Gastrocnemius medialis (tissue), 4 donors: ENCODE results near the gene CDKL1. TPM values are rescaled to one million over a fixed set of nuclear protein-coding genes. Genes with fewer than 3 reads are reported as not detected.

Source experiments
- ATAC-seq, 2 donors: fragments of 150-250 bp; one replicate each; pipeline ENCODE4 v1.9.1; 2016
- DNase-seq, 2 donors: peaks; one replicate each; pipeline ENCODE4 v3.0.0-alpha.2; 2019
- H3K27ac ChIP-seq, 4 donors: fragments of 200-600 bp; sonication (generic); 1 replicate in 1 of 4; 2 replicates in 3 of 4; pipeline ENCODE4 v1.5.1; 2016 to 2018; ENCODE audit warnings: mild to moderate bottlenecking in 2 of 4, moderate library complexity in 1 of 4
- H3K27me3 ChIP-seq, 3 donors: fragments of 200-600 bp; sonication (generic) in 2 of 3; 1 replicate in 1 of 3; 2 replicates in 2 of 3; pipeline versions ENCODE4 v1.5.1 to v1.6.0; 2016 to 2019; ENCODE audit warnings: mild to moderate bottlenecking in 1 of 3, moderate library complexity in 1 of 3
- H3K36me3 ChIP-seq, 2 donors: fragments of 200-600 bp; sonication (generic) in 1 of 2; one replicate each; pipeline ENCODE4 v1.5.1; 2017 to 2018
- H3K4me1 ChIP-seq, 2 donors: fragments of 200-600 bp; sonication (generic) in 1 of 2; one replicate each; pipeline ENCODE4 v1.5.1; 2016 to 2017; ENCODE audit warnings: mild to moderate bottlenecking in 2 of 2
- H3K4me3 ChIP-seq, 4 donors: fragments of 200-600 bp; sonication (generic) in 3 of 4; 1 replicate in 1 of 4; 2 replicates in 3 of 4; pipeline ENCODE4 v1.5.1; 2016 to 2019; ENCODE audit warnings: mild to moderate bottlenecking in 2 of 4
- H3K9me3 ChIP-seq, 3 donors: fragments of 200-600 bp; sonication (generic) in 2 of 3; 1 replicate in 1 of 3; 2 replicates in 2 of 3; pipeline ENCODE4 v1.5.1; 2016 to 2019
- POLR2A ChIP-seq, 2 donors: fragments of 450-650 bp; IDR thresholded peaks; one replicate each; pipeline ENCODE4 v1.6.1; 2017; ENCODE audit warnings: antibody characterized with exemption in 2 of 2, mild to moderate bottlenecking in 2 of 2, moderate library complexity in 2 of 2
- in situ Hi-C, 4 donors: fragments of 200-750 bp; cut with MboI; loops; one replicate each; pipeline versions ENCODE4 v1.15.0 to v1.8.0; 2017; ENCODE audit warnings: low sequenced_read_pairs in 4 of 4
- intact Hi-C: fragments of 100-400 bp; cut with DNase I; formaldehyde crosslinking; loops from one replicate; pipeline ENCODE4 v1.15.1; 2023; ENCODE audit warnings: low total_unique reads
- total RNA-seq, 4 donors: library from RNA; depleted of rRNA; stranded (reverse); fragments of >200 nt; gene quantifications; one replicate each; pipeline versions ENCODE4 v1.1.0 to v1.2.3, GENCODE V29; 2016
- TF ChIP-seq, protein P1 (sequence below), 5 experiments: fragments of 450-650 bp in 3 of 5; fragments of 200-600 bp in 2 of 5; sonication (generic) in 2 of 5; IDR thresholded peaks in 4 of 5; conservative IDR thresholded peaks in 1 of 5; 1 replicate in 4 of 5; 2 replicates in 1 of 5; pipeline ENCODE4 v1.5.1; 2016 to 2019; ENCODE audit warnings: antibody characterized with exemption in 5 of 5, mild to moderate bottlenecking in 3 of 5, moderate library complexity in 3 of 5

CDKL1 gene
- total RNA-seq, 4 donors from 2014 or later: 0.59 to 2.0 (median 1.4) TPM

DNA sequence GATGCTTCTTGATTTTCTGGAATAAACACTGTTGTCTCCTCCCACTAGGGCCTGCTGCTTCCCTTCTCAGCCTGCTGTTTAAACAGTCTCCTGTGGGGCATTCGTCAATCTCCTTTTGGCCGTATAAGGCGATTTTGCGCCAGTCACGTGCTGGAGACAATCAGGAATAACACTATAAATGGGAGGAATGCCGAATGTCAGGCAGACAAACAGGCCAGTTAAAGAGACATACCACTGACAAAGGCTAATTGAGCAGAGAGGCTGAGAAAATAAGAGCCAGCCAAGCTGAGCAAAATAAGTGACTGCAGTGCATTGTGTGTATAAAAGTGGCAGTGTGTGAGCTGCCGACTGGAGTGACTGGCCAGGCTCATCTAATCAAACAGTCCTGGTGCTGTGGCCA, 61.3 kb downstream of the CDKL1 start:
- H3K4me3 ChIP-seq: no peak overlapping the region
- peak; percentile 53 to 65 for ATAC-seq
- peak in 1 of 2 donors; percentile 52 for DNase-seq
- in situ Hi-C loops (no loop called here), intact Hi-C loops (no loop called here)
- peaks cover 9 to 12% of the 10 kb centered on the region in 2 donors for H3K4me1 ChIP-seq
- H3K36me3 ChIP-seq: peaks cover 0 to 3% of the 10 kb centered on the region in 2 donors
- TF ChIP-seq, protein P1, sequence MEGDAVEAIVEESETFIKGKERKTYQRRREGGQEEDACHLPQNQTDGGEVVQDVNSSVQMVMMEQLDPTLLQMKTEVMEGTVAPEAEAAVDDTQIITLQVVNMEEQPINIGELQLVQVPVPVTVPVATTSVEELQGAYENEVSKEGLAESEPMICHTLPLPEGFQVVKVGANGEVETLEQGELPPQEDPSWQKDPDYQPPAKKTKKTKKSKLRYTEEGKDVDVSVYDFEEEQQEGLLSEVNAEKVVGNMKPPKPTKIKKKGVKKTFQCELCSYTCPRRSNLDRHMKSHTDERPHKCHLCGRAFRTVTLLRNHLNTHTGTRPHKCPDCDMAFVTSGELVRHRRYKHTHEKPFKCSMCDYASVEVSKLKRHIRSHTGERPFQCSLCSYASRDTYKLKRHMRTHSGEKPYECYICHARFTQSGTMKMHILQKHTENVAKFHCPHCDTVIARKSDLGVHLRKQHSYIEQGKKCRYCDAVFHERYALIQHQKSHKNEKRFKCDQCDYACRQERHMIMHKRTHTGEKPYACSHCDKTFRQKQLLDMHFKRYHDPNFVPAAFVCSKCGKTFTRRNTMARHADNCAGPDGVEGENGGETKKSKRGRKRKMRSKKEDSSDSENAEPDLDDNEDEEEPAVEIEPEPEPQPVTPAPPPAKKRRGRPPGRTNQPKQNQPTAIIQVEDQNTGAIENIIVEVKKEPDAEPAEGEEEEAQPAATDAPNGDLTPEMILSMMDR (IDR thresholded peaks at IDR 0.05 in 4 of 5, conservative IDR thresholded peaks at IDR 0.05 in 1 of 5): no peak
- TF ChIP-seq POLR2A (IDR thresholded peaks at IDR 0.05): no peak
- no peaks in the 10 kb centered on the region for H3K27me3 ChIP-seq
- peak overlapping the region; percentile 48 to 74 (median 60) for H3K27ac ChIP-seq
- no peaks in the 10 kb centered on the region for H3K9me3 ChIP-seq

DNA sequence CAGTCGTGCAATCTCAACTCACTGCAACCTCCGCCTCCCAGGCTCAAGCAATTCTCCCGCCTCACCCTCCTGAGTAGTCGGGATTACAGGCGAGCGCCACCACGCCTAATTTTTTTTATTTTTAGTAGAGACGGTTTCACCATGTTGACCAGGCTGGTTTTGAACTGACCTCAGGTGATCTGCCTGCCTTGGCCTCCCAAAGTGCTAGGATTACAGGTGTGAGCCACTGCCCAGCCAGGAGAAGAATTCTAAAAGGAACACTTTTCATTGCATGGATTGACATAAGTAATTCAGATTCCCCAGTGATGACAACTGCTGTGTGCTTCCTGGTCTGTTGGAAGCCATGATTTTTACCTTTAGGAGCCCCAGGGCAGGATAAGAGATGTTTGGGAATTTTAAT, 62.5 kb downstream of the CDKL1 start:
- H3K27me3 ChIP-seq: no peaks in the 10 kb centered on the region
- ATAC-seq: no peak
- in situ Hi-C loops (no loop called here), intact Hi-C loops (no loop called here)
- TF ChIP-seq, protein P1 (IDR thresholded peaks at IDR 0.05 in 4 of 5, conservative IDR thresholded peaks at IDR 0.05 in 1 of 5): no peak
- no peak for TF ChIP-seq POLR2A (IDR thresholded peaks at IDR 0.05)
- H3K36me3 ChIP-seq: peaks cover 0 to 3% of the 10 kb centered on the region in 2 donors
- H3K4me1 ChIP-seq: peaks cover 9 to 12% of the 10 kb centered on the region in 2 donors
- H3K27ac ChIP-seq: peak overlapping the region in 2 of 4 donors; percentile 68 to 74
- H3K9me3 ChIP-seq: no peaks in the 10 kb centered on the region
- DNase-seq: no peak
- no peak overlapping the region for H3K4me3 ChIP-seq

DNA sequence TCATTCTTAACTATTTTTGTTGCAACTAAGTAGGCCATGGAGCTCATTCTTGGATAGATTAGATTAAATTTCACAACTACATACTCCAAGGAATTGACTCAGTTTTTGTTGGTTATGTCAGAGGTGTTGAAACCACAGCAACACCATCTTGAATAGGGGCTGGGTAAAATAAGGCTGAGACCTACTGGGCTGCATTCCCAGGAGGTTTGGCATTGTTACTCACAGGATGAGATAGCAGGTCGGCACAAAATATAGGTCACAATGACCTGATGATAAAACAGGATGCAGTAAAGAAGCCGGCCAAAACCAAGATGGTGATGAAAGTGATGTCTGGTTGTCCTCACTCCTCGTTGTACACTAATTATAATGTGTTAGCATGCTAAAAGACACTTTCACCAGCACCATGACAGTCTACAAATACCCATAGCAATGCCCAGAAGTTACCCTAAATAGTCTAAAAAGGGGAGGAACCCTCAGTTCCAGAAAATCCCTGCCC, 63.6 kb downstream of the CDKL1 start:
- no peak overlapping the region for H3K4me3 ChIP-seq
- in situ Hi-C loops (no loop called here), intact Hi-C loops (no loop called here)
- no peak overlapping the region for H3K27ac ChIP-seq
- H3K4me1 ChIP-seq: peaks cover 9 to 12% of the 10 kb centered on the region in 2 donors
- H3K9me3 ChIP-seq: no peaks in the 10 kb centered on the region
- TF ChIP-seq, protein P1 (IDR thresholded peaks at IDR 0.05 in 4 of 5, conservative IDR thresholded peaks at IDR 0.05 in 1 of 5): no peak
- no peaks in the 10 kb centered on the region for H3K27me3 ChIP-seq
- DNase-seq (peak in 1 of 2 donors; percentile 37), ATAC-seq (peak; percentile 39 to 52)
- H3K36me3 ChIP-seq: peaks cover 0 to 3% of the 10 kb centered on the region in 2 donors

DNA sequence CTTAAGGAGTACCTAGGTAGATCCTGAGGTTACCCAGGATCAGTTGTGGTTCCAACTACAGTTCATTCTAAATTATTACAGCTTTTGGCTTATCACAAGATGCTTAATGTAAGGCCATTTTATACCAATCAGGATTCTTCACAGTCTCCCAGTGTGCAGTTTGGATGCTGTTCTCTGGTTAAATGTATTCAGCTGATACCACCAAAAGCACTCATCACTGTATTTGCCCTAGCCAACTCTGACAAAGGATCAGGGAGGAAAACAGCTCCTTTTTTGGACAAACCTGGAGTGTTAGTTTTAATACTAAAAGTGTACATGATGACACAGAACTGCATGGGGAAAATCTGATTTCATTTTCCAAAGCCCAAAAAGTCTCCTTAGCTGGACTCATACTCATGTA, 65.1 kb downstream of the CDKL1 start:
- Histone ChIP-seq H3K27ac (no peak overlapping the region), H3K4me1 (peaks cover 9 to 12% of the 10 kb centered on the region in 2 donors), H3K4me3 (no peak overlapping the region), H3K36me3 (peaks cover 0 to 3% of the 10 kb centered on the region in 2 donors), H3K9me3 (no peaks in the 10 kb centered on the region), H3K27me3 (no peaks in the 10 kb centered on the region)
- TF ChIP-seq POLR2A (IDR thresholded peaks at IDR 0.05): no peak
- TF ChIP-seq, protein P1 (IDR thresholded peaks at IDR 0.05 in 4 of 5, conservative IDR thresholded peaks at IDR 0.05 in 1 of 5): no peak
- DNase-seq: no peak
- ATAC-seq: no peak
- in situ Hi-C loops (no loop called here), intact Hi-C loops (no loop called here)
